SKM-1 (cell line): Measurements from ENCODE around the gene GRPEL1.
A peak's percentile ranks its signal among the peaks of the same experiment; 100 is the strongest.

Experiments
- DNase-seq: peaks from one replicate; lab custom pipeline; 2025; ENCODE audit not compliant: unreplicated experiment; lab: John Stamatoyannopoulos, UW

The GRPEL1 gene

DNA sequence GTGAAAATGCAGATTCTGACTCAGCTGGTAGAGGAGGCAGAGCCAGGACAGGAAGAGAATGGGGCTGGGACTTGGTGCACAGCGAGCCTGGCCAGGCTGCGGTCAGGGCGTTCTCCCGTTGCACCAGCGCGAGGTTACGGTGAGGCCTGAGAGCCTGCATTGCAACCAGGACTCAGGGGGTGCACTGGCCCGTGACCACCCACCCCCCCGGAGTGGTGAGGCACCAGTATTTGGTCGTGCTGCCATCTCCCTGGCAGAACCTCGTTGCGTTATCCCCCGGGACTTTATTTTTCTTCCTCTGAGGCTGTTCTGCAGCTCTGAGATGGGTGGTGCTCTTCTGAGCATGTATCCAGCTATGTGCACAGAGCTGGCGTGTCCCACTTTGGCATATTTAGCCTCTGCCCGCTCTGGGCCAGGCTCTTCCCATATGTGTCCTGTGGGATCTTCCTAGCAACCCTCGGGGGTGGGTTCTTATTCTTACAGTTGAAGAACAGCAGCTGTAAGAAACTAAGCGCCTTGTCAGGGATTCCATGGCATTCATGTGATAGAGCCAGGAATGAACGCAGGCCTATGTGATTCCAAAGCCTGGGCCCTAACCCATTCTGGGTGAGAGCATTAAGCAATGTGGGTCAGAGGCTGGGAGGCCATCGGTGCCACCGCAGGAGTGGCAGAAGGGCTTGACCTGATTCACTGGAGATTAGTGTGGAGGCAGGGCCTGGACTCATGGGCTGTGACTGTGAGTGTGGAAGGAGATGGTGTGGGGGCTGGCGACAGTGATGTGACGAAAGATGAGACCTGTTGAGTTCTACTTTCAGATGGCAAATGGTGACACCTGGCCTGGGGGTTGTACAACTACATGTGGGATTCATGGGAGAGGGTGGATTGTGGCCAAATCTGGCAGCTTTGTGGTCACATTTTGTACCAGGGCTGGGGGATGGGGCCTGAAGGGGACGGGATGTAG lies 21.6 kb downstream of the GRPEL1 start:
- DNase-seq: no peak

DNA sequence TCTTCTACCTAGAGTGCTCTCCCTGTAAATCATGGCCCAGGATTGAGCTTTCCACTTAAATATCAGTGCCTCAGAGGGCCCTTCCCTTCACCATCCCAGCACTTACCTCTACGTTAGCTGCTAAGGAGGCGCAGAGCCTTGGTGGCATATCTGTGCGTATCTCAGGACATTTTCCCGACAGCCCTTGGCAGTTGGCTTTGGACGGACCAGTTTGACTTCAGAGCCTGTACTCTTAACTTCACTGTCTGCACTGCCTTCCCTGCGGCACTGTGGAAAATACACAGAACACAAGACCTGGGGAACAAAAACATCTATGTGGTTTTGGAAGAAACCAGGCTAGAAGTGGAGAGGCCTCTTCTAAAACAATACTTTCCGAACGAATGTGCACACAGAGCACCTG lies 22.3 kb downstream of the GRPEL1 start:
- DNase-seq: no peak

DNA sequence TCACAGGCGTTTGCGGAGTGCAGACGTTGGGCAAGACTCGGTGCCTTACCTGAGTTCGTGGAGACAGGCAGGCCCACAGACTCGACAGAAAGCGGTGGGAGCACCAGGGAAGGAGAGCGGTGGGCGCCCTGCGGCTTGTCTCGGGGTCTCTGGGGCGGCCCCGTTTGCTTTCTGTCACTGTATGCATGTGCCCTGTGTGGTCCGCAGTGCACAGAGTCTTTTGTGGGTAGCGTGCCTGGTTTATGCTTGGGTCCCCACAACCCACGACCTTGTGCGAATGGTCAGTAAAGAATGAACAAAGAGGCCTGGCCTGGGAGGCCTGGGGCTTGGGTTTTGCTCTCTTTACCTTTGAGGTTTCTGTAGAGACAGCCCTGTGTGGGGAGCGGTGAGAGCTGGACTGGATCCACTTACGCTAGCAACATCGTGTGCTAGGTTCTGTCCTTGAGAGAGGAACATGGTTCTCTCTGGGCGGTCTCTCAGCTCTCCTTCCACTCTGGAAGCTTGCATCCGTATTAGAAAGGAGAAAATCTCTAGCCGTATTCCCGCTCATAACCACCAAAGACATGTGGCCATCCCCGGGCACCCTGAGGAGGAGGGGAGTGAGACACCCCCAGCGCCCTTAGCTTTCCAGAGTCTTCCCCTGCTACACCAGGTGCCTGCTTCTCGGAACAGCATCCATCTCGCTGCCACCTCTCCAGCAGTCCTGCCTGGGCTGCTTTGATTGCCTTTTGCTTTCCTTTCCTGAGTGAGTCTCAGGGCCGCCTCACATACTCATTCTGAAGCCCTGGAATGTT lies 23.5 kb downstream of the GRPEL1 start:
- no peak for DNase-seq

DNA sequence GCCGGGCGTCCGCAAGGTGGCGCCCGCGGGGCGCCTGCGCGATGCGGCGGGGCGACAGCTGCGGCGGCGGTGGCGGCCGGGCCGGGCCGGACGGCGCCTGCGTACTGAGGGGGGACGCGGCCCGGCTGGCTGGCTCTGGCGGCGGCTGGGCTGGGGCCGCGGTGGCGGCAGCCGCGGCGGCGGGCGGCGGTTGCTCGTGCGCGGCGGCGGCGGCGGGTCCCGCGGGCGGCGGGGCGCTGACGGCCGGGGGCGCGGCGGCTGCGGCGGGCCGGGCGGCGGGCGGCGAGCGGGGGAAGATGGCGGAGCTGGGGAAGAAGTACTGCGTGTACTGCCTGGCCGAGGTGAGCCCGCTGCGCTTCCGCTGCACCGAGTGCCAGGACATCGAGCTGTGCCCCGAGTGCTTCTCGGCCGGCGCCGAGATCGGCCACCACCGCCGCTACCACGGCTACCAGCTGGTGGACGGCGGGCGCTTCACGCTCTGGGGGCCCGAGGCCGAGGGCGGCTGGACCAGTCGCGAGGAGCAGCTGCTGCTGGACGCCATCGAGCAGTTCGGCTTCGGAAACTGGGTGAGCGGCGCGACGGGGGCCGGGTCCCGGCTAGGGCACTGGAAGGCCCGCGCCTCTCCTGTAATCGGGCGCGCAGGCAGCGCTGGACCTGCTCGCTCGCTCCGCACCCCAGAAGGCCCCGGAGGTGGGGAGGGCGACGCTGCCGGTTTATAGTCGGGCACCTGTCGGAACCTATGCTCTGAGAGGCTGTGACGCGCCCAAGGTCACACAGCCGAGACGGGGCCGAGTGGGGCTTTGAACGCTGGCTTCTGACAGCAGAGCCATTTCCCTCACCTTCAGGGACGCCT lies 24.4 kb downstream of the GRPEL1 start, which contains the start of gene TADA2B:
TADA2B (plus strand) TSS at position 89 of the 853 bp plus-strand sequence; CDS start at position 297, 208 bp downstream.
- DNase-seq: peak; percentile 77

DNA sequence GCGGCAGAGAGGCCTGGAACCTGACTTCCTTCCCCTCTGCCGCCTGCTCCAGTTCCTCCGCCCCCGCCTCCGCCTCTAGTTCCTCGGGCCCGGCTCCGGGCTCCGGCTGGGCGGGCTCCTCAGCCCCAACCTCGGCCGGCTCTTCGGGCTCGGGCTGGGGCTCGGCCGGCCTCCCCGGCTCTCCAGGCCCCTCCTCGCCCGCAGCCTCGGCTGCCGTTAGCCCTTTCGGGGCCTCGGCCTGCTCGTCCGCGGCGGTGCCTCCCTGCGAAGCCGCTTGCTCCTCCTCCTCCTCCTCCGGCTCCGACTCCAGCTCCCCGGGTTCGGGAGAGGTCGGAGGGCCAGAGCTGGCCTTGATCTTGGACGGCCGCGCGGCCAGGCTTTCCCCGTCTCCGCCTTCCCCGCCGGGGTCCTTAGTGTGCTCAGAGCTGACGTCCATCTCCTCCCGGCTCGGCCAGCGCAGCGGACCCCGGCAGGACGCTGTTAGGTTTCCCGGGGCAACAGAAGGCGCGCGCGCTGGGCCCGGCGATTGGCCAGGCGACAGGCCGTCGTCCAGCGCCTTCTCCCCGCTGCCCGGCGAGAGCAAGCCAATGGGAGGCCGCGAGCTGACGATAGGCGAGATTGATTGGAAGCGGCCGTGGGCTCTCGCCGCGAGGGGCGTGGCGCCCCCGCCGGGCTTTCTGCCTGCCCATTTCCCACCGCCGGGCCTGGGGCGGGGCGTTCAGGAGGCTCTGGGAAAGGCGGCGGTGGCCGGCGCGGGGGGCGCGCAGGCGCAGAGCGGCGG lies 25.2 kb downstream of the GRPEL1 start:
- peak; percentile 99 for DNase-seq

DNA sequence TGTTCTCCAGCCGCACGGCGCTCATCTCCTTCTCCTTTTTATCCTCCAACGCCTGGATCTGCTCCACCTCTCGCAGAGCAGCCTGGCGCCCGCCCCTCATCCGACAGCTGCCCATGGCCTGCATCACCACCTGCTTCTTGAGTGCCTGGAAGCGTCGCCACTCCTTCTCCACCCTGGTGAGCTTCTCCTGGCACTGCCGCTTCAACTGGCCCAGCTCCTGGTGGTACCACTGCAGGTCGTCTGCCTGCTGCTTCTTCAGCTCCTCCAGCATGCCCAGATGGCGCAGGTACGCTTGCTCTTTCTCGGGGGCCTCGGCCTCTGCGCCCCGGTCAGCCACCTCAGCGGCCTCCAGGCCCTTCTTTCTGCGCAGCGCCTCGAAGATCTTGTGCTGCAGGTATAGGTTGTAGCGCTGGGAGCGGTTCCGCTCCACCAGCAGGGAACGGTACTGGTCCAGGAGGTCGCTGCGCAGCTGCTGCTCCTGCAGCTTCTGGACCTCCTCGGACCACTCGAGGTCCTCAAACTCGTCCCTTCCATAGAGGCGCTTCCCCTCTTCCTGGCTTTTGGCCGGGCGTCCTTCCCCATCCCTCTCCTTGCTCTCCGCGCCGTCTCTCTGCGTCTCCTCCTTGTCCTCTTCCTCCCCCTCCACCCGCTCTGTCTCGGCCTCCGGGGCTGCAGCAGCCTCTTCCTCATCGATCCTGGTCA lies 25.9 kb downstream of the GRPEL1 start:
- DNase-seq: no peak

DNA sequence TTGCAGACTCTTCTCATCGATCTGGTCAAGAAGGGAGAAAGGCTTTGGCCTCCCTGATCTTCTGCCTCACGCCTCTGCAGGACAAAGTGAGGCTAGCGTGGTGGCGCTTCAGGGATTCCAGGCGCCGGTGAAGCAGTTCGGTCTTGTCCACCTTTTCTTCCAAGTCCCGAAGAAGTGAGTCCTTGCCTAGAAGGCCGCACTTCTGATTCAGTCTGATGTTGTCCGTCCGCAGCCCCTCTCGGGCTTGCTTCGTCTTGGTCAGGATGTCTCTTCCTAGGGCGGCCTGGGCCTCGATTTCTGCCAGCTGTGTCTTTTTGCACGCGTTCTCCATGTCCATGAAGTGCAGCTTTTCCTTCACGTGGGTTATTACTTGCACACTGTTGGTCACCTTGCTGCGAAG lies 26.6 kb downstream of the GRPEL1 start:
- DNase-seq: no peak

DNA sequence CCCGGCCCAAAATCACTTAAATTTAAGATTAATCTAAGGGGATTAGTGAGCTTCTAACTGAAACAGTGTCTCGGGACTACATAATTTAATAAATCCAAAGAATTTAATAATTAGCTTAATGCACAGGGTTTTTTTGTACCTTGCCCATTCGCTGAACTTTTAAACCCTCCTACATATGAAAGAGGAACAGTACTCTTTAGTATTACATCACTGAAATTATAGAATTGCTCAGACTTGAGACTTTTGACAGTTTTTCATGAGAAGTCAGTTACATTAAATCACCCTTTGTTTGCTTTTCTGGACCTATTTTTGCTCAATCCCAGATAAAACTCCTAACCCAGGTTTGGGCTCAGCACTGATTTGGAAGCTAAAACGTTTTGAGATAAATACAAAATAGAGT lies 27.1 kb downstream of the GRPEL1 start:
- no peak for DNase-seq

DNA sequence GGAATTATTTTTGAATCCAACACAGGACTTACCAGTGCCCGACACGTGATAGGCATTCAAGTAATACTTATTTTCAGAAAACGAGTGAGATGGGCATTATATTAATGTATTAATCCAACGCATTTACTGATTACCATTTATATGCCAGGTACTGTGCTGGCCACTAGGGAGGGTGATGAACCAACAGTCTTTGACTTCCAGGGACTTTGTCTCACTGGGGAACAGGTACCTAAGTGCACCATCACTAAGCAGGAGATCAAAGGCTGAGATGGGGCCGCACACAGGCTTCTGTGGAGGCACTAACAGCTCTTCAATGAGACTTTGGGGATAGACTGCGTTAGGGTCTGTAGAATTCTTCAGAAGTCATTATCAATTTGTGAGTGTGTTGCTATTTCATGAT lies 30.4 kb downstream of the GRPEL1 start:
- no peak for DNase-seq

DNA sequence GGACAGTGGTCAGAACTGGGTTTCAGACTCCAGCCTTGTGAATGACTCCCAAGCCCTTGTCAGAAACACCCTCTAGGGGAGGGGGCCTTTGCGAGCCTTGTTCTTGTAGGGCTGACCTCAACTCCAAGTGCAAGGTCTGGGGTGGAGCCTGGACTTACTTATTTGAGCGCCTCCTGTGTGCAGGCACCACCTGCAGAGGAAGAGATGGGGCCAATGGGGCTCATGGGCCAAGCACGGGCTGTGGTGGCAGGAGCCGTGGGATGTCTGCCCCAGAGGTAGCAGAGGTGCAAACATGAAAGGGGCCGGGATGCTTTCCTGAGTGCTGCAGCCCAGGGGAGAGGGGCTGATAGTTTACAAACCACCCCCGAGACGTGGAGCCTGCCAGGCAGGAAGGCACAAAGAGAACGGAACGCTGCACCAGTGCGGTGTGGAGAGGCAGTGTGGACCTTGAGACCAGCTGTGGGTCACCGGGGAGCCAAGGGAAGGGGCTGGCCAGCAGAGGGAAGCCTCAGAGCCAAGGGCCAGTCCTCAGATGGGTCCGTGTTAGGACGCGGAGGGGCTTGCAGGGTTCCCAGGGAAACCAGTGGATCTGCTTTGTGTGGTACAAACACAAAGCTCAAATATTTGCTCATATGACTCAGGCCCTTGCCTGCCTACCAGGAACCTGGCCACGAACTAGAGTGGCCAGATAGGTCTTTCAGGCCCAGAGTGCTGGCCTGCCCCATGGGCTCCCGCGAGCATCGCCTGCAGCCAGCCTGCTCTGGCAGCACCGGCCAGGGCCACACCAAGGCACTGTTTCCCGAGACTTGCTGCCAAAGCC lies 33.4 kb downstream of the GRPEL1 start:
- DNase-seq: no peak

DNA sequence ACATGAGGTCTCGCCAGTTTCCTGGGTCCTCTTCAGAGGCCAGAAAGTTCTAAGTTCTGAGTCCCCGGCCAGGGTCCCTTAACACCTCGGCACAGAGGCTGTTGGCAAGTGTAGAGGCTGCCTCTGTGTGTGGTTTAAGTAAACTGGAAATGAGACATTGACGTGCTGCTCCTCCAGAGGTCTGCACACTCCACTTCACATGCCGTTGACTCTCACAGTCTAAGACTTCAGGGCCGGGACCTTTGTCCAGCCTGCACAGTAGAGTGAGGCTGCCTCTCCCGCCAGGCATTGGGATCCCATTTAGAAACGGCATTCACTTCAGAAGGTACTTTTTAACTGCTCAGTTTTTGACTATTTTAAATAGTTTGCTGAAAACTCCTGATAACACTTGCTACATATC lies 35.3 kb downstream of the GRPEL1 start:
- no peak for DNase-seq

DNA sequence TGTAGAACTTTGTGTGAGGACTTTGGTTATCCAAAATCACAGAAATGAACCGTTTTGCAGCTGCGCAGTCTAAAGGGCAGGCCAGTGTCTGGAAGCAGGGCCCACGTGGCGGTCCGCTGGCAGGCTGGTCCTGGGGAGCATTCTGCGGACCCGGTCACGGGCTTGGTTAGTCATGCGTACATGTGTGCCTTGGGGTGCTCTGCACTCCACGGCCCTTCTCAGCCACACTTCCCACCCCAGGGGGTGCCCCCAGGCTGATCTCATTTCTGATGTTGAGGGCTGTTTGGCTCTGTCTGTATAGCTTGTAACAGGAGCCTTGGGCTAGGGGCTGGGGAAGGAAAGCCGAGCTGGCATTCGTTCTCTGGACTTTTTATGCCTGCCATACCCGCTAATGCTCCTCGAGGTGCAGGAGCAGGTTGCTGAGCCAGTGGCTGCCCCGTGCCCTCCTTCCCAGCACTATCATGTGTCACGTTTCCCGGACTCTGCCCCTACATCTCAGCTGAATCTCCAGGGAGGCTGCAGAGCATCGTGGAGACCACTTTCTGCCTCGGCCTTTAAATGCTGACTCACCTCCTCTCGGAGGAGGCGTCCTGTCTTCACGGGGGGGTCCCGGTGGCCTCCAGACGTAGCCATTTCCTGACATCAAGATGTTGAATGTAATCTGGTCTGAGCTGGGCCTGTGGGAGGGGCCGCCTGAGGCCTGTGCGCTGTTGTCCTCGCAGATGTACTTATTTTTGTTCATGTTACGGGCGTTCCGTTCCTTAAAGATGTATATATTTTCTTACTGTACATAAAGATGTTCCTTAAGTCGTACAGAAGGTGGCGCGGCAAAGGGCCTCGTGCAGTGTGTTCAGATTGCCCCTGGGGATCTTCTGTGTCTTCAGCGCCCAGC lies 36.1 kb downstream of the GRPEL1 start:
- no peak for DNase-seq

DNA sequence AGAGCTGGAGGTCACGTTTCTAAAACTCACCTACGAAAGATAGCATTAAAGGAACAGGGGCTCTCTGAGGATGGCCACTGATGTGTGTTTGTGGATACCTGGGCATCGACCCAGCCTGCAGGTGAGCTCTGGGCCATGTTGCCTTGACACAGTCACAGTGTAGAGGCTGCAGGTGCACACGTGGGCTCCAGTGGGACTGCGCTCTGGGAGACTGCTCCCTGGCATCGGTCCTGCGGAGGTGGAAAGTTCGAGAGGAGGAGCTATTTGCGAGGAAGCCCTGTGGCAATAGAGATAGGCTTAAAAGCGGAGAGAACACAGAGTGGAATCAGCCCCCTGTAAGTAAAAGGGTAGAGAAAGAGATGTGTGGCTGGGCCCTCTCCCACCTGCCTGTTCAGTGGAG lies 37.0 kb downstream of the GRPEL1 start:
- DNase-seq: no peak

DNA sequence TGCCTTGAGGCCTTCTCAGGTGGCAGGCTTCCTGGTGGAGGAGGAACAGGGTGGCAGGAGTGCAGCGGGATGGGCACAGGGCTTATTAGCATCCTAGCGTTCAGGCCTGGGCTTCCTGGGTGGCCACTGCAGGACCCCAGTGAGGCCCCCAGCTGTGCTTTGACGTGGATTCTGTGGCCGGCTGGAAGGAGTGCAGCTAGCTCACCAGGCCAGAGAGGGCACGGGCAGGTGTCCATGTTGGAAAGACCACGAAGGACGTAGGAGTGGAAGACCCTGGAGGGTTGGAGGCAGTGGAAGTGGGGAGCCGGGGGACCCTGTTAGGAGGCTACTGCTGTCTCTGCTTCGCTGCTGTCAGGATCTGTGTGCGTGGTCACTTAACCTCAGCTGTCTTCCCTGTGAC lies 37.9 kb downstream of the GRPEL1 start:
- DNase-seq: no peak

DNA sequence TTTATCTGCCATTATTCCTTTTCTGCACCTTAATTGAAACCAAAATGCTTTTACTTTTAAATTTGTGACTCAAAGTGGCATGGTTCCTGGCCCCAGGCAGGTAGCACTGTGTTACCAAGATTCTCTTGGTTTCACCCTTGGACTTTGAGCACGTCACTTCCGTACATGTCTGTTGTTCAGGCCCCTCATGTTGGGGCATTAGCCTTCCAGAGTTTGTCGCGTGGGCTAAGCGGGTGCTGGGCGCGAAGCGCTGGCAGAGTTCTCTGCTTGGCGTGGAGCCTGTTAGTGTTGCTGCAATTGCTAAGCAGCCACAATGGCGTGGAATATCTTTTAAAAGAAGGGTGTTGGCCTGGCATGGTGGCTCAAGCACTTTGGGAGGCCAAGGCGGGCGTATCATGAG lies 38.7 kb downstream of the GRPEL1 start:
- DNase-seq: no peak

DNA sequence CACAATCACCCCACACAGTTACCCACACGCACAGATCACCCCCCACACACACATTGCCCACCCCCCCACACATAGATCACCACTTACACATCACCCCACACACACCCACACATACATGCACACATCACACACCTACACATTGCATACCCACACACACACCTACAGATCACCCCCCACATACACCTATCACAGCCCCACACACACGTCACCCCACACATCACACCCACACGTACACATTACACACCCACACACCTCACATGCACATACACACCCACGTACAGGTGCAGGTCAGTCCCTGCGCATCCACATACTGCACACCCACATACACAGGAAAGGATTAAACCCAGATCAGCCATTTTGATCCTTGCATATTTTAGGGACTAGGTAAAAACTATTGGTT lies 40.0 kb downstream of the GRPEL1 start:
- no peak for DNase-seq

DNA sequence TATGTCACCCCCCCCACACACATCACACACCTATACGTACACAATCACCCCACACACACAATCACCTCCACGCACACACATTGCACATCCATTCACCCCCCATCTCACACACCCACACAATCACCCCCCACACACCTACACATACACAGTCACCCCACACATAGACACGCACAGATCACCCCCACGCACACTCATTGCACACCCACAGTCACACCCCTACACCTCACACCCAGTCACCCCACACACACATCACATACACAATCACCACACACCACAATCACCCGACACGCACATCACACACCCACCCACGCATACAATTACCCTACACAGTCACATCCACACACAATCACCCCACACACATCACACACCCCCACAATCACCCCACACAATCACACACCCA lies 40.6 kb downstream of the GRPEL1 start:
- no peak for DNase-seq

DNA sequence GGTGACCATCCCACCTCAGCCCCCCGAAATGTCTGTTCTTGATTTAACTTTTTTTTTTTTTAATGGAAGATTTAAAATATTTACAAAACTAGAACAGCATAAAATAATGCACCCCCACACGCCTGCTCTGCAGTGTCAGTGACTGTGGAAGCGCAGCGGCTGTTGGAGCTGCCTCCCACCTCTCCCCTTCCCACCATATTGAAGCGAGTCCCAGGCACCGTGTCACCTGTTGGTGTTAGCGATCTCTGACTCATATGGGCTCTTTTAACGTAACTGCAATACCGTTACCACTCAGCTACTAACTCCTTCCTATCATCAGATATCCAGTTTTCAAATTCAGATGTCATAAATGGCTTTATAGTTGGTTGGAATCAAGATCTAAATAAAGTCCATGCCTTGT lies 41.8 kb downstream of the GRPEL1 start:
- DNase-seq: no peak
